DMS153 (cell line): ENCODE results near the gene ZBTB20.

Experiments
- DNase-seq: peaks from one replicate; lab custom pipeline; 2025; lab: John Stamatoyannopoulos, UW

The ZBTB20 gene

GRCh38 chr3:114476511-114476910, 670.6 kb downstream of the ZBTB20 start:
- DNase-seq, result no peak

GRCh38 chr3:114471478-114471877, 675.6 kb downstream of the ZBTB20 start:
- no peak for DNase-seq

GRCh38 chr3:114469070-114469469, 678.0 kb downstream of the ZBTB20 start:
- no peak for DNase-seq

DNA sequence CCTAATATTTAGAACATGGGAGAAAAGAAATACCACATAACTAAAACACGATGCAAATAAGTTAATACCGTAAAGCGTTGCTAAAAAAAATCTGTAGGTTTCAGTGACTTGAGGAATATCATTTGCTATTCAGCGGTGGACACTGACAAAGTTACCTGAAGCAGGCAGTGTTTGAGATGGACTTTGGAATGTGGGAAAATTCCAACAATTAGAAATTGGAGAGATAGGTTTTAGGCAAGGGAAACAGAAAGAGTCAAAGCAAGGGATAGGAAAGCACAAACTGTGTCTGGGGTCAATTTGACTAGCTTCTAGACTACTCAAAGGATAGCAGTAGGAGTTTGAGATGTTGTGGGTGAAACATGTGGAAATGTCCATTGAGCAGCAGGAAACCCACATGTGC, 680.3 kb downstream of the ZBTB20 start:
- DNase-seq, result no peak

- no peak for DNase-seq
These were observed 680.8 kb downstream of the ZBTB20 start for GRCh38 chr3:114466251-114466650.

DNA sequence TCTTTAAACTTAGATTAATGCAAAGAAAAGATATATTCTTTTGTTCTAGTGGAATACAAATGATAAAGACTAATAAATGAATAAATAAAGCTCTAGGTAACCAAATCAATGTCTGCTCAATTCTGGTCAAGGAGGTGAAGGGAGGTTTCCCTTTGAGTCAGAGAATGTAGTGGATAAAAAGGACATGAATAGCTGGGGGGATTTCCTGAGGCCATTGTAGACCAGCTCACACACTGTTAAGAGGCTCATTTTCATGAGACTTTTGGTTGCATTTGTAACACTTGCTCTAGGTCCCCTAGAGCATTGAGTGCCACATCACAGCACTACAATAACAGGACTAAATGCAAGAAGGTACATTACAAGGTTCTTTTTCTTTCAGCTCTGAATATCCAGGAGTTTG, 682.5 kb downstream of the ZBTB20 start:
- DNase-seq, result no peak

GRCh38 chr3:114462750-114463149, 684.3 kb downstream of the ZBTB20 start:
- no peak for DNase-seq

DNA sequence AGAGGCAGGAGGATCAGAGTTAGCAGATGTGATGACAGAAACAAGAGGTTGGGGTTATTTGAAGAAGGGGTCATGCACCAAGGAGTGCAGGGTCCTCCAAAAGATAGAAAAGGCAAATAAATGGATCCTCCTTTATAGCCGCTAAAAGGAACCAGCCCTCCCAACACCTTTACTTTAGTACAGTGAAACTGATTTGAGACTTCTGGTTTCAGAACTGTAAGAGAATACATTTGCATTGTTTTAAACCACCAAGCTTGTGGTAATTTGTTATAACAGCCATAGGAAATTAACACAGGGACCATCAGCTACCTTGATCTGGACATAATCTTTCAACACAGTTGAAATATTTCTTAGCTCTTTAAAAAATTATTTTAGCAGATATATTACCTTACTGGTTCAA, 686.6 kb downstream of the ZBTB20 start:
- no peak for DNase-seq

DNA sequence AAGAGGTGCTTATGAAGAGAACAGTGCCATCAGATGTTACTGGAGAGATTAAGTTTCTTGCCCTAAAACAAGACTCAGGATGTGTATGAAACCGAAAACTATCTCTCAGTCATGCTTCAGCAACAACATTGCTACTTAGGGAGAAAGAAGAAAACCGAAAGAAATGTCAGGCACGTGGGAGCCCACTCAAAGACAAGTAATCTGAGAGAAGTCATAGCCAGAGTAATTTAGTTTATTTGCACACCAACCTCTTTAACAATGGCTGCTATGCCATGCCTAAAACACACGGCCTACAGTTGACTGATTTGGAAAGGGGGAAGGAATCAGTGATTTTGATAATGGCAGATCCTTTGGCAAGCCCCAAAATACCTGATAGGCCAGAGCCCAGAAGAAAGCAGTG, 690.3 kb downstream of the ZBTB20 start:
- no peak for DNase-seq

DNA sequence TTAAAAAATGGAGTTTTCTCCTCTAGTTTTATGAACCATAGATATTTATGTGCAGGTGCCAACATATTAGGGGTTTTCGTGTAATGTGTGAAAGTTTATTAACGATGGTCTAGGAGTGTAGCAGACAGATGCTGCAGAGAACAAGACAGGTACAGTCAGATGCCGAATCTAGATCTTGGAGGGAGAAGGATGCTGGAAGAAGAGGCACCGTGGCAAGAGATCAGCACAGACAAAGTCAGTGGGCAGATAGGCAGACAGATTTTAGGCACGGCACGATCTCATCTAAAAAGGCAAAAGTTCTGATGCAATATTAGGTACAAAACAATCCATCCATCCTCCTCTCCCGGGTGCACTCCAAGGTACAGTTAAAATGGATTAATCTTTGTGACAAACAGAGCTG, 691.7 kb downstream of the ZBTB20 start:
- no peak for DNase-seq

DNA sequence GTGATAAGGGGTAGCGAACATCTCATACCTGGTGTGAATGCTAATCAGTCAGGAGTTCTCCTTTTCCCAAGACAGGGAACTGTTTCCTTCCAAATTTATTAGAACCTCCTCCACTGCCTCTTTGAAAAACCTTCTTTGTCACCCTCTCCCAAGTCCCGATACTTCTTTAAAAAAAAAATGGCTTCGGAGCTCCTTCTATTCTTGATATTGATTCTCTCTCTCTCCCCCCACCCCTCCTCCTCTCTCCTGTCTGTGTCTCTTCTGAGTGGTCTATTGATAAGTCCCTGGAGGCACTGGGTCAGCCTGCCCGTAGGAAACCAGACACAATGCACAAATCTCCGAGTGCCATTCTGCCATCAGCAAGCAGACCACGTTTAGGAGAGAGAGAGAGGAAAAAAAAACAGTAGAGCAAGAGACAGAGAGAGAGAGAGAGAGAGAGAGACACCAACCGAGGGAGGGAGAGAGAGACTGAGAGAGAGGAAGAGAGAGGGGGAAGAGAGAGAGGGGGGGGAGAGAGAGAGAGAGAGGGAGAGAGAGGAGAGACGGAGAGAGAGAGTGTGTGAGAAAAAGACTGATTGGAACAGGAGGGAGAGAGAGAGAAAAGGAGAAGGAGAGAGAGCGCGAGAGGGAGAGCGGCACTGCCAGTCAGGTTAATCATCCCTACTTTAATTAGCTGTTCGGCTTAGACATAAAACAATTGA, 692.4 kb downstream of the ZBTB20 start:
- DNase-seq, result peak; percentile 48

DNA sequence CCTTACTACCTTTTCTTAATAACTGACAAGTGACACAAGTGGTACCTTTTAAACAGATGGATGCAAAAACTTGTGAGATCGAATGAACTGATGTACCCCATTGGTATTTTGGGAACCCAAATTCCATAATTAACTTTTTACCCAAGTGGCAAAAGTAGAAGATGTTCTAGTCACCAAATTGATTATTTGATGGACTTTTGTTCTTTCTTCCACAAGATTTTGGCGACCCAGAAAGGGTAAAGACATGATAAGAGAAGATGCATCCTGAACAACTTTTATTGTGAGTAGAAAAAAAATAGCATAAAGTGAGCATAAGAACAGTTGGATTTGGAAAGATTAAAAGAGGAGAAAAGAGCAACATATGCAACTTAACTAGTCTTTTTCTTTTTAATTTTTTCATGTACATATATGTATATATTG, 693.7 kb downstream of the ZBTB20 start:
- no peak for DNase-seq

DNA sequence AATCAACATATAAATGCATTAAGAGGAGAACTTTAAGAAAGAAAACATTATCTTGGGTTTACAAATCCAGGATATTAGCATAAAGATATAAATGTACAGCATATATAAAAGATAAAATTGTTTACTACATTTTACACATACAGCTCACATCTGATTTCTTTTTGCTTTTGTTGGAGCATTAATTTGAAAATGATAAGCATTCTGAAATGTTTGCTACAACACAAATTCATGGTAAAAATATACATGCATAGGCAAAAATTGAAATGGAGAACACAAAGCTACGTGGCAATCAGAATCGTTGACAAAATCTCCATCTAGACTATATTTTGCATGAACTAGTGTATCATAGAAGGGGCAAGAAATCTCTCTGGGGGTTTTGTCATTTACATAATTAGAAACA, 694.2 kb downstream of the ZBTB20 start:
- no peak for DNase-seq

DNA sequence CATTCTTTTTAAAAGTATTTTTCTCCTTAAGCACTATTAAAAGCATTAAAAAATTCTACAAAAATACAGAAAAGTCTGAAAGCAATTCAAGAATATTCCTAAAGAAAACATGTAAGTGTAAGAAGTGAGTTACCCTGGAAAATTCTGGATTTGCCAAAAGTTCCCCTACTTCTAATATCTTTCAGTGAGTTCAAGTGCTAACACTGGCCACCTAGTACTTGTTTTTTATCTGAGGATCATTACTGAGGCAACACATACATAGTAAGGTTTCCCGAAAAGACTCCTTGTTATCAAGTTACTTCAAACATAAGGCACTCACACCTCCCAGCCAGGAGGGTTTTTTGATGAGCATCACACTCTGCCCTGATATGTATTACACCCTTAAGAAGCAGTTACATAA, 694.8 kb downstream of the ZBTB20 start:
- DNase-seq, result no peak

GRCh38 chr3:114451561-114452018, 695.5 kb downstream of the ZBTB20 start:
- DNase-seq, result peak; percentile 44

DNA sequence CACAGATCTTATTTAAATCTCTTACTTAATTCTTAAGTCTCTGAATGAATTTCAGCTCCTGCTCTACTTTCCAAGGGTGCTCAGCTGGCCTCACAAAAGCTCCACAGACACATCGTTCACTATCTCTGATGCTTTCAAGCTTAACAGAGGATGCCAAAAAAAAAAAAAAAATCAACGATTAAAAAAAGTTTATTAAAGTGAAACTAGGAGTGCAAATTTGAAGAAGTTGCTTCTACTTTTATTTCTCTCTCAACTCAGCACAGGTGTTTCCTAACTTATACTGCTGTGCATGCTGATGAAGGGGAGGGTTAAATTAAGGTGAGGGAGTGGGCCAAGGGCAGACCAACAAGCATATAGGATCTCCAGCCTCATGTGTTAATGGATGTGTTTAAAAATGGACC, 696.0 kb downstream of the ZBTB20 start:
- DNase-seq, result no peak

- no peak for DNase-seq
These were observed 697.0 kb downstream of the ZBTB20 start for GRCh38 chr3:114450008-114450596.

GRCh38 chr3:114449271-114450007, 697.6 kb downstream of the ZBTB20 start:
- DNase-seq, result no peak

DNA sequence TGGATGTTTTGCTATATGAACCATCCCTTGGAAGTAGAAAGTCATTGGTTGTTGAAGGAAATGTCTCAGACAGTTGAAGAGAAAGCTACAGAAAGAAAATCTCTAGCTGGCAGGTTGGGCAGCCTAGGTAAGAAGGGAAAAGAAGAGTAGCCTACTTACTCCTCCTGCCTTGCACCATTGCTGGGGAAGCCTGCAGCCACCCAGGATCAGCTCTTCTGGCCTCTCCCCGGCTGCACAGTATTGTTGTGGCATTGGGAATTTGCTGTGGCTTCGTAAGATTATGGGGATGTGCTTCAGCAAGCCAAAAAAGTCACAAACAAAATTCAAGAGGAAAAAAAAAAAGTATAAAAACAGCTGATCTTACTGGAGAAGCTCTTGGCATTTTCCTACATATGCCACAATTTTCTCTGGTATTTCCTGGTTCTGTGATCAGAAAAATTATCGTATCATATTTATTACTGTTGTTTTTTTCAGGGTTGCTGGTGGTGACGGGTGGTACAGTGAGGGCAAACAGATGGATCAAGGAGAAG, 699.1 kb downstream of the ZBTB20 start:
- no peak for DNase-seq

DNA sequence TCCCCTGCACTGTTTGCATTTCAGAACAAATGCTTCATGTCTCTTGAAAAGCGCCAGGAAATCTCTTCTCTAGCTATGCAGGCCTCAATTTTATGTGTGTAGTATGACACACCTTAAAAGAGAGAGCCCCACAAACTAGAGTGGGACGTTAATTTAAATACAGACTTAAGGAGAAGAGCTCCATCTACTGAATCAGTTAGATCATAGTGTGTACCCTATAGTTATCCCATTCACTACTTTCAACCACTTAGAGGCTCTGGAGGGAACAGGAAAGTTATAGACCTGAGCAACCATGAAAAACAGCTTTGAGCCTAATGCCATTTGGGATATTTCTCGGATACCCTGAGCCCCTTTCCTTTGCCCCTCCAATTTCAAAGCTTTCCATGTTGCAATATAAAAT, 699.5 kb downstream of the ZBTB20 start:
- peak; percentile 15 for DNase-seq

DNA sequence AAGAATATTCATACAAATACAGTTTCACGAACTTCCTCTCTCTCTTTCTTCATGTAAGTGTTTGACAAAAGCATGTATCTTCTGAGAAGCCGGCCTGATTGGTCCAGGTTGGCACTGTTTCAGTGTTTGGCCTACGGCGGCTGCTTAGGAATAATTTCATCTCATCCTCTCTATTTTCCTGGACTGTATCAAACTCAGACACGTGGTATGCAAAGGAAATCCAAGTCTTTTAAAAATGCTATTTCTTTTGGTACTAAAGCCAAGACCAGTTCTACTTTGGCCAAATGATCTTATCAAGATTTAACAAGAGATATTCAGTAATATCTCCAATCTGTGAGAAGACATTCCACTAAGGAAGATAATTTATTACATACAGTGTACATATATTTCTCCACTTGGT, 700.5 kb downstream of the ZBTB20 start:
- DNase-seq, result no peak

DNA sequence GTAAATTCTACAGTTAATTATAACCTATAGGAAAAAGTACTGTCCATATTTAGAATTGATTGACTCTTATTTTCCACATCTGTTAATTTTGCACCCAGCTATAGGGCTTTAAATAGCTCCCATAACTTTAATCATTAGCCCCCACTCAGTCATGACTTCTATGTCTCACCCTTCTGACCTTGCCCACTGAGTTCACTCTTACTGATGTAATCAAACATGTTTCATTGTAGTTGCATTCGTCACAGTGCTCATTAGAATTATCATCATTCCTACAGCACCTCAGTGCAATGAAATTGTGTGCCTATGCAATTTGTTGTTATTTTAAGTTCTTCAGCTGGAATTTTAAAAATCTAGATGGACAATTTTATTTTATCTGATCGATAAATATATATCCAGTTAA, 701.9 kb downstream of the ZBTB20 start:
- DNase-seq, result no peak

DNA sequence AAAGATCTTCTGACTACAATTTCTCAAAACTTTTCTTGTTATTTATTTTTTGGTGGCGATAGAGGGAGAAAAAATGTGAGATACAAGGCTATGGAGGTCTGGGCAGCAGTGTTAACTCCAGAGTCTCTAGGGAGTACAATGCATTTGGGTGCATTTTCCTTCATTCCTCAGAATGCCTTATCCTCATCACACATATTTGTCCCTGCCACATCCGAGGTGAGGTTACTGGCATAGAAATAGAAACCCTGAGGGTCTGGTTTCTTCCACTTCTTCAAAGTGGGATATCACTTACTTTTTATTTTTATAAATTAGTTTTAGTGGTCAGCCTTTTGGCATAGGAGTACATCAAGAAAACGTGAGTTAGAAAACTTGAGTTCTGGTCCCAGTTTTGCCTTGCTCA, 702.9 kb downstream of the ZBTB20 start:
- DNase-seq, result no peak
